SK-N-SH treated with all-trans-retinoic acid at 6 μM for 48 hours (cell line): Measurements from ENCODE around the gene SLC38A10.

Experiments used
- ATAC-seq: fragments of 200-7000 bp; cut with Tn5 transposase; 3 replicates; pipeline ENCODE4 v1.9.1; 2020; ENCODE audit warnings: mild to moderate bottlenecking, moderate library complexity
- ARNTL ChIP-seq: fragments of 450-650 bp; formaldehyde crosslinking; IDR thresholded peaks from 2 replicates; pipeline ENCODE4 v1.5.0; 2020; ENCODE audit warnings: low read depth, mild to moderate bottlenecking, moderate library complexity, borderline replicate concordance
- BACH2 ChIP-seq: fragments of 250-450 bp; sonication (Bioruptor Pico); IDR thresholded peaks from 2 replicates; pipeline ENCODE4 v1.9.0; 2021; ENCODE audit warnings: mild to moderate bottlenecking, borderline replicate concordance
- CREB5 ChIP-seq: fragments of 250-450 bp; sonication (Bioruptor Pico); IDR thresholded peaks from 2 replicates; pipeline ENCODE4 v1.5.1; 2020; ENCODE audit warnings: low read depth, mild to moderate bottlenecking, moderate library complexity
- CSDC2 ChIP-seq: fragments of 250-450 bp; sonication (Bioruptor Pico); IDR thresholded peaks from 2 replicates; pipeline ENCODE4 v1.5.0; 2020; ENCODE audit warnings: mild to moderate bottlenecking, moderate library complexity
- CSRNP3 ChIP-seq: fragments of 250-450 bp; sonication (Bioruptor Pico); IDR thresholded peaks from 2 replicates; pipeline ENCODE4 v1.5.1; 2021; ENCODE audit warnings: mild to moderate bottlenecking, moderate library complexity
- ESRRG ChIP-seq: fragments of 250-450 bp; sonication (Bioruptor Pico); IDR thresholded peaks from 2 replicates; pipeline ENCODE4 v1.6.1; 2021; ENCODE audit warnings: mild to moderate bottlenecking
- ISL1 ChIP-seq: fragments of 250-450 bp; sonication (Bioruptor Pico); IDR thresholded peaks from 2 replicates; pipeline ENCODE4 v2.1.2; 2022; ENCODE audit warnings: mild to moderate bottlenecking, moderate library complexity
- OSR1 ChIP-seq: fragments of 250-450 bp; sonication (Bioruptor Pico); IDR thresholded peaks from 2 replicates; pipeline ENCODE4 v1.8.0; 2022; ENCODE audit warnings: moderate library complexity, mild to moderate bottlenecking, inconsistent platforms
- PATZ1 ChIP-seq: fragments of 250-450 bp; sonication (Bioruptor Pico); IDR thresholded peaks from 2 replicates; pipeline ENCODE4 v1.8.0; 2020; ENCODE audit warnings: mild to moderate bottlenecking, moderate library complexity, borderline replicate concordance
- POU6F1 ChIP-seq: fragments of 250-450 bp; sonication (Bioruptor Pico); IDR thresholded peaks from 2 replicates; pipeline ENCODE4 v1.8.0; 2021; ENCODE audit warnings: low read depth, mild to moderate bottlenecking, moderate library complexity, borderline replicate concordance
- PPARA ChIP-seq: fragments of 250-450 bp; sonication (Bioruptor Pico); IDR thresholded peaks from 2 replicates; pipeline ENCODE4 v1.5.0; 2020; ENCODE audit warnings: mild to moderate bottlenecking, borderline replicate concordance
- RARB ChIP-seq: fragments of 250-450 bp; sonication (Bioruptor Pico); IDR thresholded peaks from 2 replicates; pipeline ENCODE4 v1.8.0; 2021; ENCODE audit warnings: mild to moderate bottlenecking, moderate library complexity
- SNAI2 ChIP-seq: fragments of 250-450 bp; sonication (Bioruptor Pico); IDR thresholded peaks from 2 replicates; pipeline ENCODE4 v1.5.0; 2020; ENCODE audit warnings: mild to moderate bottlenecking, moderate library complexity
- TCF4 ChIP-seq: fragments of 250-450 bp; sonication (Bioruptor Pico); IDR thresholded peaks from 2 replicates; pipeline ENCODE4 v1.8.0; 2021; ENCODE audit warnings: mild to moderate bottlenecking, moderate library complexity, borderline replicate concordance
- TOX ChIP-seq: fragments of 250-450 bp; sonication (Bioruptor Pico); IDR thresholded peaks from 2 replicates; pipeline ENCODE4 v1.8.0; 2021; ENCODE audit warnings: mild to moderate bottlenecking, moderate library complexity, borderline replicate concordance
- TSHZ2 ChIP-seq: fragments of 250-450 bp; sonication (Bioruptor Pico); IDR thresholded peaks from 2 replicates; pipeline ENCODE4 v1.5.0; 2020; ENCODE audit warnings: mild to moderate bottlenecking, moderate library complexity
- ZC3H10 ChIP-seq: fragments of 250-450 bp; sonication (Bioruptor Pico); IDR thresholded peaks from 2 replicates; pipeline ENCODE4 v1.5.1; 2021; ENCODE audit warnings: mild to moderate bottlenecking, moderate library complexity
- ZFP3 ChIP-seq: fragments of 250-450 bp; sonication (Bioruptor Pico); IDR thresholded peaks from 2 replicates; pipeline ENCODE4 v1.5.0; 2020; ENCODE audit warnings: mild to moderate bottlenecking, moderate library complexity
- ZNF565 ChIP-seq: fragments of 450-650 bp; formaldehyde crosslinking; conservative IDR thresholded peaks from 2 replicates; pipeline ENCODE4 v1.5.0; 2020; ENCODE audit warnings: low read depth, mild to moderate bottlenecking, moderate library complexity
- ZNF8 ChIP-seq: fragments of 450-650 bp; formaldehyde crosslinking; IDR thresholded peaks from 2 replicates; pipeline ENCODE4 v1.5.0; 2020; ENCODE audit warnings: mild to moderate bottlenecking, moderate library complexity

Gene SLC38A10

GRCh38 chr17:81236784-81237183 lies 58.3 kb downstream of the SLC38A10 start:
- TF ChIP-seq OSR1 (CRISPR knock-in tag) (no peak), CSRNP3 (CRISPR knock-in tag) (no peak), TOX (no peak), ZNF8 (CRISPR knock-in tag) (no peak), ESRRG (CRISPR knock-in tag) (no peak), RARB (CRISPR knock-in tag) (no peak), TCF4 (no peak), CREB5 (CRISPR knock-in tag) (no peak), CSDC2 (CRISPR knock-in tag) (no peak), ZC3H10 (CRISPR knock-in tag) (no peak), SNAI2 (CRISPR knock-in tag) (no peak), ISL1 (CRISPR knock-in tag) (no peak), ZFP3 (CRISPR knock-in tag) (no peak), ZNF565 (CRISPR knock-in tag) (no peak), TSHZ2 (no peak), BACH2 (CRISPR knock-in tag) (no peak), PATZ1 (CRISPR knock-in tag) (no peak), ARNTL (CRISPR knock-in tag) (no peak)
- TF ChIP-seq, all 23 proteins: peak for 0
- no peak for ATAC-seq

- ATAC-seq: no peak
- TF ChIP-seq POU6F1: no peak
- no peak for TF ChIP-seq RARB (CRISPR knock-in tag)
- no peak for TF ChIP-seq ZNF565 (CRISPR knock-in tag)
- TF ChIP-seq TCF4: no peak
- no peak for TF ChIP-seq PPARA (CRISPR knock-in tag)
- TF ChIP-seq OSR1 (CRISPR knock-in tag): no peak
- no peak for TF ChIP-seq CSRNP3 (CRISPR knock-in tag)
- no peak for TF ChIP-seq ARNTL (CRISPR knock-in tag)
- TF ChIP-seq ISL1 (CRISPR knock-in tag): no peak
Measured at GRCh38 chr17:81235822-81236740, 59.0 kb downstream of the SLC38A10 start.
